ENCODE measurements around the gene RPA4. TPM values are rescaled to one million over a fixed set of nuclear protein-coding genes. Genes with fewer than 3 reads are reported as not detected.

RPA4 gene
- total RNA-seq, 1 donor from 2014 or later: 0.56 TPM

GRCh38 chrX:96861661-96862060 is 22.0 kb upstream of the RPA4 start:
- no peak overlapping the region for H3K4me3 Mint-ChIP-seq (ENCODE audit: unreplicated experiment)
- DNase-seq (ENCODE audit: extremely low spot score, unreplicated experiment): no peak
- no peaks in the 10 kb centered on the region for H3K4me1 Mint-ChIP-seq (ENCODE audit: unreplicated experiment)
- H3K9me3 Mint-ChIP-seq (ENCODE audit: unreplicated experiment): no peaks in the 10 kb centered on the region
- TF ChIP-seq CTCF (IDR thresholded peaks at IDR 0.05): no peak
- no peaks in the 10 kb centered on the region for H3K27me3 Mint-ChIP-seq (ENCODE audit: unreplicated experiment)
- H3K36me3 Mint-ChIP-seq (ENCODE audit: unreplicated experiment): no peaks in the 10 kb centered on the region
- H3K27ac Mint-ChIP-seq (ENCODE audit: unreplicated experiment): no peak overlapping the region

- no peak for DNase-seq (ENCODE audit: extremely low spot score, unreplicated experiment)
- no peaks in the 10 kb centered on the region for H3K36me3 Mint-ChIP-seq (ENCODE audit: unreplicated experiment)
- no peak for TF ChIP-seq CTCF (IDR thresholded peaks at IDR 0.05)
- H3K4me1 Mint-ChIP-seq (ENCODE audit: unreplicated experiment): peaks cover 2% of the 10 kb centered on the region
- no peak overlapping the region for H3K27ac Mint-ChIP-seq (ENCODE audit: unreplicated experiment)
- no peaks in the 10 kb centered on the region for H3K9me3 Mint-ChIP-seq (ENCODE audit: unreplicated experiment)
- H3K27me3 Mint-ChIP-seq (ENCODE audit: unreplicated experiment): no peaks in the 10 kb centered on the region
- no peak overlapping the region for H3K4me3 Mint-ChIP-seq (ENCODE audit: unreplicated experiment)
Measured at GRCh38 chrX:96884027-96884426, 319 bp downstream of the RPA4 start.

GRCh38 chrX:96889726-96890125 is 6.0 kb downstream of the RPA4 start:
- H3K36me3 Mint-ChIP-seq (ENCODE audit: unreplicated experiment): no peaks in the 10 kb centered on the region
- H3K4me3 Mint-ChIP-seq (ENCODE audit: unreplicated experiment): no peak overlapping the region
- DNase-seq (ENCODE audit: extremely low spot score, unreplicated experiment): no peak
- H3K9me3 Mint-ChIP-seq (ENCODE audit: unreplicated experiment): no peaks in the 10 kb centered on the region
- H3K27me3 Mint-ChIP-seq (ENCODE audit: unreplicated experiment): no peaks in the 10 kb centered on the region
- H3K4me1 Mint-ChIP-seq (ENCODE audit: unreplicated experiment): peaks cover 2% of the 10 kb centered on the region
- TF ChIP-seq CTCF (IDR thresholded peaks at IDR 0.05): no peak
- no peak overlapping the region for H3K27ac Mint-ChIP-seq (ENCODE audit: unreplicated experiment)

GRCh38 chrX:96906741-96907140 is 23.0 kb downstream of the RPA4 start:
- Mint-ChIP-seq H3K4me3 (ENCODE audit: unreplicated experiment) (no peak overlapping the region), H3K9me3 (ENCODE audit: unreplicated experiment) (no peaks in the 10 kb centered on the region), H3K4me1 (ENCODE audit: unreplicated experiment) (no peaks in the 10 kb centered on the region), H3K27ac (ENCODE audit: unreplicated experiment) (no peak overlapping the region), H3K36me3 (ENCODE audit: unreplicated experiment) (no peaks in the 10 kb centered on the region), H3K27me3 (ENCODE audit: unreplicated experiment) (no peaks in the 10 kb centered on the region)
- DNase-seq (ENCODE audit: extremely low spot score, unreplicated experiment): no peak
- TF ChIP-seq CTCF (IDR thresholded peaks at IDR 0.05): no peak

- Mint-ChIP-seq H3K9me3 (ENCODE audit: unreplicated experiment) (no peaks in the 10 kb centered on the region), H3K36me3 (ENCODE audit: unreplicated experiment) (no peaks in the 10 kb centered on the region), H3K4me1 (ENCODE audit: unreplicated experiment) (no peaks in the 10 kb centered on the region), H3K4me3 (ENCODE audit: unreplicated experiment) (no peak overlapping the region), H3K27me3 (ENCODE audit: unreplicated experiment) (no peaks in the 10 kb centered on the region), H3K27ac (ENCODE audit: unreplicated experiment) (no peak overlapping the region)
- TF ChIP-seq CTCF (IDR thresholded peaks at IDR 0.05): no peak
- no peak for DNase-seq (ENCODE audit: extremely low spot score, unreplicated experiment)
Measured at GRCh38 chrX:96907516-96908272, 24.0 kb downstream of the RPA4 start.

Measured in osteocyte (in vitro differentiated cells).